HCT116 (cell line): Measurements from ENCODE around the gene MICAL3.

Experiments
- CEBPB ChIP-seq: IDR thresholded peaks from 2 replicates; pipeline ENCODE4 v1.6.1; 2012; ENCODE audit warnings: low read depth
- POLR2A ChIP-seq: IDR thresholded peaks from 2 replicates; pipeline ENCODE4 v1.7.0; 2011; ENCODE audit warnings: borderline replicate concordance; ENCODE audit not compliant: insufficient read depth, insufficient read length; ENCODE audit errors: extremely low read depth
- SIN3A ChIP-seq: IDR thresholded peaks from 2 replicates; pipeline ENCODE4 v1.6.1; 2012; ENCODE audit warnings: low read depth
- YY1 ChIP-seq: IDR thresholded peaks from 2 replicates; pipeline ENCODE4 v1.6.1; 2011; ENCODE audit warnings: low read length, low read depth, moderate library complexity, mild to moderate bottlenecking; ENCODE audit not compliant: insufficient replicate concordance; ENCODE audit errors: extremely low read depth
- ZFX ChIP-seq: fragments of 450-650 bp; IDR thresholded peaks from 2 replicates; pipeline ENCODE4 v1.6.1; 2017
- TF ChIP-seq, protein P1 (sequence below), 3 experiments: fragments of 200-600 bp in 1 of 3; sonication (generic) in 1 of 3; IDR thresholded peaks in 2 of 3; conservative IDR thresholded peaks in 1 of 3; 2 replicates each; pipeline ENCODE4 v1.5.1; 2012 to 2017; ENCODE audit warnings: low read depth in 2 of 3, low read length in 2 of 3, antibody characterized with exemption in 1 of 3, borderline replicate concordance in 1 of 3, control low read depth in 1 of 3, mild to moderate bottlenecking in 1 of 3, mixed read lengths in 1 of 3, mixed run types in 1 of 3, moderate library complexity in 1 of 3; ENCODE audit not compliant: insufficient read depth in 1 of 3
- TF ChIP-seq, protein P2 (sequence below): IDR thresholded peaks from 2 replicates; pipeline ENCODE4 v1.6.1; 2011; ENCODE audit warnings: mild to moderate bottlenecking, low read length, moderate library complexity; ENCODE audit not compliant: insufficient replicate concordance; ENCODE audit errors: extremely low read depth

DNA sequence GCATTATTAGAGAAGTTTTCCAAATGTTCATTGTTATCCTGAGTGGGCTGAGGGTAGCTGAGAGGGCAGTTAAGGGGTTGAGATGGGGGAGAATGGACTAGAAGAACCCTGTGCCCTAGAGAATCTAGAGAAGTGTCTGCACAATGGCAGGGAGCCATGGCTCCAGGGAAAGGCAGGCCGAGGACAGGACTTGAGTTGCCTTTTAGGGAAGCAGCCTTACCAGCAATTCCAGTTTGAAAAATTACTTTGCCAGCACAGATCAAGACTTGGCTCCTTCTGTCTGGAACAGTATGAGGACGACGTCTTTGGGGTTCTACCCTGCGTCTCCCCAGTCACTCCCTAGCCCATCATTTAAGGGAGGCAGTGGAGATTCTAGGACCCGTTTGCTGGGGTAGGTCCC lies 25.7 kb upstream of the MICAL3 start:
- TF ChIP-seq POLR2A (no peak), ZFX (no peak), CEBPB (no peak), YY1 (no peak), SIN3A (no peak)
- TF ChIP-seq, protein P1, sequence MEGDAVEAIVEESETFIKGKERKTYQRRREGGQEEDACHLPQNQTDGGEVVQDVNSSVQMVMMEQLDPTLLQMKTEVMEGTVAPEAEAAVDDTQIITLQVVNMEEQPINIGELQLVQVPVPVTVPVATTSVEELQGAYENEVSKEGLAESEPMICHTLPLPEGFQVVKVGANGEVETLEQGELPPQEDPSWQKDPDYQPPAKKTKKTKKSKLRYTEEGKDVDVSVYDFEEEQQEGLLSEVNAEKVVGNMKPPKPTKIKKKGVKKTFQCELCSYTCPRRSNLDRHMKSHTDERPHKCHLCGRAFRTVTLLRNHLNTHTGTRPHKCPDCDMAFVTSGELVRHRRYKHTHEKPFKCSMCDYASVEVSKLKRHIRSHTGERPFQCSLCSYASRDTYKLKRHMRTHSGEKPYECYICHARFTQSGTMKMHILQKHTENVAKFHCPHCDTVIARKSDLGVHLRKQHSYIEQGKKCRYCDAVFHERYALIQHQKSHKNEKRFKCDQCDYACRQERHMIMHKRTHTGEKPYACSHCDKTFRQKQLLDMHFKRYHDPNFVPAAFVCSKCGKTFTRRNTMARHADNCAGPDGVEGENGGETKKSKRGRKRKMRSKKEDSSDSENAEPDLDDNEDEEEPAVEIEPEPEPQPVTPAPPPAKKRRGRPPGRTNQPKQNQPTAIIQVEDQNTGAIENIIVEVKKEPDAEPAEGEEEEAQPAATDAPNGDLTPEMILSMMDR (IDR thresholded peaks at IDR 0.05 in 2 of 3, conservative IDR thresholded peaks at IDR 0.05 in 1 of 3; ENCODE audit: borderline replicate concordance in 1 of 3, insufficient read depth in 1 of 3, low read depth in 2 of 3, low read length in 2 of 3): no peak
- TF ChIP-seq, protein P2, sequence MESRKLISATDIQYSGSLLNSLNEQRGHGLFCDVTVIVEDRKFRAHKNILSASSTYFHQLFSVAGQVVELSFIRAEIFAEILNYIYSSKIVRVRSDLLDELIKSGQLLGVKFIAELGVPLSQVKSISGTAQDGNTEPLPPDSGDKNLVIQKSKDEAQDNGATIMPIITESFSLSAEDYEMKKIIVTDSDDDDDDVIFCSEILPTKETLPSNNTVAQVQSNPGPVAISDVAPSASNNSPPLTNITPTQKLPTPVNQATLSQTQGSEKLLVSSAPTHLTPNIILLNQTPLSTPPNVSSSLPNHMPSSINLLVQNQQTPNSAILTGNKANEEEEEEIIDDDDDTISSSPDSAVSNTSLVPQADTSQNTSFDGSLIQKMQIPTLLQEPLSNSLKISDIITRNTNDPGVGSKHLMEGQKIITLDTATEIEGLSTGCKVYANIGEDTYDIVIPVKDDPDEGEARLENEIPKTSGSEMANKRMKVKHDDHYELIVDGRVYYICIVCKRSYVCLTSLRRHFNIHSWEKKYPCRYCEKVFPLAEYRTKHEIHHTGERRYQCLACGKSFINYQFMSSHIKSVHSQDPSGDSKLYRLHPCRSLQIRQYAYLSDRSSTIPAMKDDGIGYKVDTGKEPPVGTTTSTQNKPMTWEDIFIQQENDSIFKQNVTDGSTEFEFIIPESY: no peak
